Measurements from ENCODE around the gene DIP2C.
"Not testable (repeated sequence)": the region's sequence is repeated elsewhere in the genome, so short reads cannot be mapped to it uniquely, and the experiment has no call there.

The DIP2C gene

GRCh38 chr10:481628-482027 is 207.8 kb downstream of the DIP2C start:
- H3K27me3 ChIP-seq = no peaks in the 10 kb centered on the region
- intact Hi-C loops (cut with DNase I; ENCODE audit: low total_unique reads) = no loop called here
- H3K4me3 ChIP-seq = no peak overlapping the region
- DNase-seq = no peak
- TF ChIP-seq CTCF (IDR thresholded peaks at IDR 0.05) = no peak
- peaks cover 0 to 43% (median 4%) of the 10 kb centered on the region in 3 donors for H3K36me3 ChIP-seq
- H3K9me3 ChIP-seq = no peaks in the 10 kb centered on the region
- no peak overlapping the region for H3K27ac ChIP-seq
- H3K4me1 ChIP-seq = peaks cover 0 to 4% (median 0%) of the 10 kb centered on the region in 4 donors

- H3K36me3 ChIP-seq = peaks cover 0 to 43% (median 4%) of the 10 kb centered on the region in 3 donors
Measured at GRCh38 chr10:480928-481552, 208.4 kb downstream of the DIP2C start.

GRCh38 chr10:480498-480927 is 209.0 kb downstream of the DIP2C start:
- Histone ChIP-seq H3K4me3 (no peak overlapping the region), H3K27me3 (no peaks in the 10 kb centered on the region), H3K9me3 (no peaks in the 10 kb centered on the region), H3K4me1 (peaks cover 0 to 4% (median 0%) of the 10 kb centered on the region in 4 donors), H3K27ac (no peak overlapping the region), H3K36me3 (peaks cover 0 to 44% (median 4%) of the 10 kb centered on the region in 3 donors)
- no peak for DNase-seq
- TF ChIP-seq CTCF (IDR thresholded peaks at IDR 0.05) = no peak
- intact Hi-C loops (cut with DNase I; ENCODE audit: low total_unique reads) = no loop called here

More at GRCh38 chr10:480928-481552, 208.4 kb downstream of the DIP2C start:
- Histone ChIP-seq H3K27me3 (no peaks in the 10 kb centered on the region), H3K9me3 (no peaks in the 10 kb centered on the region), H3K27ac (no peak overlapping the region), H3K4me1 (peaks cover 0 to 4% (median 0%) of the 10 kb centered on the region in 4 donors), H3K4me3 (no peak overlapping the region)
- intact Hi-C loops (cut with DNase I; ENCODE audit: low total_unique reads) = no loop called here
- no peak for TF ChIP-seq CTCF (IDR thresholded peaks at IDR 0.05)
- DNase-seq = no peak

GRCh38 chr10:479706-480497 is 209.6 kb downstream of the DIP2C start:
- DNase-seq; H3K27ac ChIP-seq; H3K27me3 ChIP-seq; H3K4me3 ChIP-seq; H3K4me1 ChIP-seq; intact Hi-C loops (cut with DNase I; ENCODE audit: low total_unique reads); H3K9me3 ChIP-seq: not testable (repeated sequence)
- peaks cover 0 to 47% (median 4%) of the 10 kb centered on the region in 3 donors for H3K36me3 ChIP-seq

- intact Hi-C loops (cut with DNase I; ENCODE audit: low total_unique reads) = no loop called here
- Histone ChIP-seq H3K27me3 (no peaks in the 10 kb centered on the region), H3K4me1 (peaks cover 0 to 4% (median 0%) of the 10 kb centered on the region in 4 donors), H3K4me3 (no peak overlapping the region), H3K9me3 (no peaks in the 10 kb centered on the region), H3K36me3 (peaks cover 0 to 36% (median 4%) of the 10 kb centered on the region in 3 donors), H3K27ac (no peak overlapping the region)
- DNase-seq = no peak
- no peak for TF ChIP-seq CTCF (IDR thresholded peaks at IDR 0.05)
Measured at GRCh38 chr10:478471-479245, 210.8 kb downstream of the DIP2C start.
